Fibroblast of the conjunctiva (primary cell): ENCODE data around the gene IQCH.
A peak's percentile ranks its signal among the peaks of the same experiment; 100 is the strongest.
"Not testable (repeated sequence)": the region's sequence is repeated elsewhere in the genome, so short reads cannot be mapped to it uniquely, and the experiment has no call there.

ENCODE experiments used
- DNase-seq: peaks from one replicate; pipeline ENCODE4 v3.0.0-alpha.2; 2010; ENCODE audit warnings: low read depth

Gene IQCH

GRCh38 chr15:67448372-67448771 lies 193.8 kb downstream of the IQCH start:
- not testable (repeated sequence) for DNase-seq

GRCh38 chr15:67453703-67454102 lies 199.1 kb downstream of the IQCH start:
- not testable (repeated sequence) for DNase-seq

- DNase-seq, result peak; percentile 41
Observed at GRCh38 chr15:67456677-67457529, 202.3 kb downstream of the IQCH start.

DNA sequence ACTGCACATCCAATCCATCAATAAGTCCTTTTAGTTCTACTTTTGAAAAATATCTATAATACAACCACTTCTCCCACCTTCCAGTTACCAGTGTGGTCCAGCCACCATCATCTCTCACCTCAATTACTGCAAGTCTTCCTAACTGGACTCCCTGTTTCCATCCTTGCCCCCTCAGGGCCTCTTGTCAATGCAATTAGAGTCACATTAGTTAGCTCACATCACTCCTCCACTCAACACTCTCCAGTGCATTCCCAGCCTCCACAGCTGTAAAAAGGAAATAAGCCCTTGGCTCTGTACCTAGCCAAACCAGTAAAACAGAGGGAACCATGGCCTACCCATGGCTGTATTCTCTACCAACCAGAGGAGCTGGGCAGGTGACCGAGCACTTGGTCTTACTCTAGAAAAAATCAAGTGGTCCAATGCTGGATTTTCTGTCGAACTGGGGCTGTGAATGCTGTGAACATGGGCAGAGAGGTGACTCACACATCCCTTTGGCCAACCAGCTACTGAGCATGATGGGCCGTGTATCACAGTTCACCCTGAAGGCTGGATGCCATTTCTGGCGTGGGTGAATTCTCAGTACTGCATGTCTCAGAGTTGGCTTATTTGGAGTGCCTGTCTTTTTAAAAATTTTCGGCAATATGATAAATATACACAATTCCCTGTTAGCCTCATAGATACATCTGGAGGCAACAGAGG lies 203.9 kb downstream of the IQCH start:
- no peak for DNase-seq

DNA sequence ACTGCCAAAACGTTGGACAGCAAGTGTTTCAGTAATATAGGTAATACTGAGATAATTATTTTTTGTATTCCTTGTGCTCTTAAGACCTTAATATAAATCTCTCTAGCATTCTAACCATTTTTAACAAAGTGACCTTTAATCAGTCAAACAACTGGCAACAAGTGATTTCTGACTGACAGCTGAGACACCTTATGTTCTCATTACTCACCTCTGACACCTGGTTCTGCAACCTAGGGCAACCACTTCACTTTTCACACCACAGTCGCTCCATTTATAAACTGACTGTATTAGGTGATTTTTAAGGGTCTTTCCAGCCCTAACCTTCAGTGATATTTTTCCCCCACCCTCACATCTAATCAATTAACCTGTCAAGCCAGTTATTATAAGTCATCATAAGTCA lies 205.9 kb downstream of the IQCH start:
- no peak for DNase-seq

DNA sequence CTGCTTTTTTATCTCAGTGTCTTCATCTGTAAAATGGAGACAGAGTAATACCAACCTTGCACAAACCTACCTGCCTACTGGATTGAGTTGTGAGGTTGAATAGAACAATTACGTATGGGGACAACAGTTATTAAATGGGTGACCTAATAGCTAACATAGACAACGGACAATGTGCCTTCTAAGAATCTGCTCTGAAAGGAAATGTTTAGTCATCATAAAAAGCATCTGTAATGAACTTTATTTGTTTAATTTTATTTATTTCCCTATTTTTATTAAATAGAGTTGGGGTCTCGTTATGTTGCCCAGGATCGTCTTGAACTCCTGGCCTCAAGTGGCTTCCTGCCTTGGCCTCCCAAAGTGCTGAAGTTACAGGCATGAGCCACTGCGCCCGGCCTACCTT lies 207.1 kb downstream of the IQCH start:
- DNase-seq, result no peak

DNA sequence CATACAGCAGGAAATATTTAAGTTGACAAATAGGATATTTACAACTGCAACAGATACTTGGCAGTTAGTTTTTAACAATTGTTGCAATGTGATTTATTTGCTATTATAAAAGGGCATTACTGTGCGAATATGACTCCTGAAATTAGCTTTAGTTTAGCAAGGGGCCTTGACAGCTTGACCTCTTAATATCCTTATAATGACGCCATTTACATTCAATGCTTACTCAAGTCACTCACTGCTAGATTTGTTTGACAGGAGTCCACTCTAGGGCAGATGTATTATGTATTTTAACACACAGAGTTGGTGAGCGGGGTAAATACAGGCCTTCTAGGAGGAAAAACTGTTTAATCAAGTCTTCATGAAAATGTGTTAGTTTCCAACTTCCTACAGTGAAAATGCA lies 208.3 kb downstream of the IQCH start:
- no peak for DNase-seq

GRCh38 chr15:67463488-67463887 lies 208.9 kb downstream of the IQCH start:
- no peak for DNase-seq

- no peak for DNase-seq
Observed at GRCh38 chr15:67465196-67465952, 210.8 kb downstream of the IQCH start.

DNA sequence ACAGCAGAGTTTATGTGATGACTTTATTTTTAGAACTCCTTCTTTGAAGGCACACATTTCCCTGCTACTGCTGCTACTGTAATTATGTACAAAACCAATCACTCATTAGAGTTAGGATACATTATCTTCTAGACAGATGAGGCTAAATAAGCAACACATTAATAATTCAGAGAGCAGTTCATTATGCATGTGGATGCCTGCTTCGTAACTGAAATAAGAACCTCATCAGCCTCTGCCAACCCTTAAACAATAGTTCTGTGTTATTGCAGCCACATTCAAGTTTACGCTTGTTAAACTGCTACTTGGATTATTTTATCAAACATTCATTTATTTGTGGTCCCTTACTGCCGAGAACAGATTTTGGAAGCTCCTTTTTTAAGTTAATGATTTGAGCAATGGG lies 213.8 kb downstream of the IQCH start:
- DNase-seq, result no peak

GRCh38 chr15:67469680-67470079 lies 215.1 kb downstream of the IQCH start:
- no peak for DNase-seq

- DNase-seq, result no peak
Observed at GRCh38 chr15:67472957-67473356, 218.4 kb downstream of the IQCH start.

GRCh38 chr15:67474405-67475110 lies 220.0 kb downstream of the IQCH start:
- DNase-seq, result no peak

DNA sequence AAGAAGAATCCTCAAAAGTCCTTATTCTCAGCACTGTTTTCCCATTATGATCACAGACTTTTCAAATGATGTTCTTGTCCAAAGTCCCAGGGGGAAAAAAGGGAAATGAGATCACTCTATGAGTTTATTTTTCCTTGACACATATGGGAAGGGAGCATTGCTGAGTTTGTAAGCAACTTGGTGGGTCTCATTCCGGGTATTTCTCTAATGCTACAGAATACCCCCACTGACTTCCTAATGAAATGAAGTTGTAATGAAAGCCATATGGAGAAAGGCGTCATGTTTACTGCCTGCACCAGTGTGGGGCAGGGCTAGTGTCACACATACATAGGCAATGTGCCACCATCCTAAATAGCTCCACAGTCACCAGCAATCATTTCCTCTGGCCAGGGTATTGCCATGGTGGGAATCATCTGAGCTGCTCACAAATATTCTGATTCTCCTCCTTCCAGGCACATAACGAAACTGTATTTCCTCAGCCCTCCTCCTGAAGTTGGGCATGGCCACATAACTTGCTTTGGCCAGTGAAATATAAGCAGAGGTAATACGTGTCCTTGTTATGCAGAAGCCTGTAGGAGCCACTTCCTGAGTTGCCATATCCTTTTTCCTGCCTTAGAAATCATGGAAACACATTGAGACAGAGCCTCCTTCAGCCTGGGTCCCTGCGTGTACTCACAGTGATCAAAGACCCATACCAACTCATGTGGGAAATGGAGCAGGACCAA lies 225.4 kb downstream of the IQCH start:
- DNase-seq, result peak; percentile 30

- DNase-seq, result no peak
Observed at GRCh38 chr15:67480741-67481140, 226.2 kb downstream of the IQCH start.

- no peak for DNase-seq
Observed at GRCh38 chr15:67481680-67482079, 227.1 kb downstream of the IQCH start.

- DNase-seq, result no peak
Observed at GRCh38 chr15:67495585-67495984, 241.0 kb downstream of the IQCH start.

DNA sequence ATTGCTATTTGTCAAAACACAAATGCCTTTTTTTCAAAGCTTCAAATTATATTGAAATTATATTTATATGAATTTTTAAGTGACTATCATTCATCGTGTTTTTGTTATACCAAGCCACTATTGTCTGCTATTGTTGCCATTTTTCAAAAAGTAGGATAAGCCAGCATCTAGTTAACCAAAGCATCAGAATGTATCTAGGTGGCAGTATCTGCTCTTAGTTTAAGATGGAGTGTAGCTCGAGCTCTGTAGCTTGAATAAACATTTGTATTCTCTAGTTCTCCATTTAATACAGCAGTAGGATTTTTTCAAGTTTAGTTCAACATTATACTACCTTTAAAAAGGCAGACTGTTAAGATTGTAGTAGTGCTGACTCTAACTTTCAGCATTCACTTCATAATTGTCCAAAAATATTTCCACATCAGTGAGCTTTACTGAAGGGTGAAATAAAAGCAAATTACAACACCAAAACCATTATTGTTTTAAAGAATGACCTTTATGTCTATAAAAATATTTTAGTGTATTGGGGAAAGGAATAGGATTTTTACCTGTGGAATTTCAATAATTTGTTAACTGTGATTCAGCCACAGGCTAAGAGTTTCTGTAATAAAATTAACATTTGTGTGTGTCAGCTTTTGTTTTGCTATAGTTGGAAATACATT lies 246.7 kb downstream of the IQCH start:
- DNase-seq, result peak; percentile 53

GRCh38 chr15:67501836-67502461 lies 247.4 kb downstream of the IQCH start:
- no peak for DNase-seq

- no peak for DNase-seq
Observed at GRCh38 chr15:67504056-67504455, 249.5 kb downstream of the IQCH start.
